Stimulated activated CD8-positive, alpha-beta memory T cell treated with anti-CD3 and anti-CD28 coated beads, Interleukin-12 subunit alpha, Interleukin-12 subunit beta, amount 100 ng/mL, for 24 hours (primary cell): ENCODE measurements around the gene TMEM156.

ENCODE experiments used
- DNase-seq: peaks from one replicate; pipeline ENCODE4 v3.0.0-alpha.2; 2020; ENCODE audit errors: extremely low read depth

TMEM156 gene, protein sequence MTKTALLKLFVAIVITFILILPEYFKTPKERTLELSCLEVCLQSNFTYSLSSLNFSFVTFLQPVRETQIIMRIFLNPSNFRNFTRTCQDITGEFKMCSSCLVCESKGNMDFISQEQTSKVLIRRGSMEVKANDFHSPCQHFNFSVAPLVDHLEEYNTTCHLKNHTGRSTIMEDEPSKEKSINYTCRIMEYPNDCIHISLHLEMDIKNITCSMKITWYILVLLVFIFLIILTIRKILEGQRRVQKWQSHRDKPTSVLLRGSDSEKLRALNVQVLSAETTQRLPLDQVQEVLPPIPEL

DNA sequence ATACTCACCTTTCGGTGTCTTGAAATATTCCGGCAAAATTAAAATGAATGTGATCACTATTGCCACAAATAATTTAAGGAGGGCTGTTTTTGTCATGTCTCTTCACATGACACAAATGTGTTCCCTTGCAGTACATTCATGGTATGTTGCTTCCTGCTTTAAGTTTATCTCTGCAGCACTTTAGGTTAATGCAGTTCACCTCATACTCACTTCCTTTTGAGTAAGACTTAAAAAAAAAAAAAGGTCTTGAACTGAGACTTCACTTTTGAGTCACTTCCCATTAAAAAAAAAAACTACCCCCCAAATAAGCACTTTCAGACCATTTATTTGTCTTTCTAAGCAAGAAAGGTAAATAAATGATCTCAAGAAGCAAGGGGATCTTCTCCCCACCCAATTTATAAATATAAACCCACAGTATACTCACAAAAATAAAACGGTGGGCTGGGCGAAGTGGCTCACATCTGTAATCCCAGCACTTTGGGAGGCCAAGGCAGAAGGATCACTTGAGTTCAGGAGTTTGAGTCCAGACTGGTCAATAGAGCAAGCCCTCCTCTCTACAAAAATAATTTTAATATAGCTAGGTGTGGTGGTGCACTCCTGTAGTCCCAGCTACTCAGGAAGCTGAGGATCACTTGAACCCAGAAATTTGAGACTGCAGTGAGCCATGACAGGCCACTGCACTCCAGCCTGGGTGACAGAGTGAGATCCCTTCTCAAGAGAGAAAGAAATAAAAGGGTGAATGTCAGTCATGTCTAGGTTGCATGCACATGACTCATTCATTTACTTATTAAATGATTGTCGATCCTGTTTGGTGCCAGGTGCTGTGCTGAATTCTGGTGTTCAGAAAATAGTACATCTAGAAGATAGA, at the start of gene TMEM156:
TSS of gene TMEM156 (minus strand) at position 192 of the 868 bp plus-strand sequence. CDS start at position 96, 96 bp downstream.
- no peak for DNase-seq

DNA sequence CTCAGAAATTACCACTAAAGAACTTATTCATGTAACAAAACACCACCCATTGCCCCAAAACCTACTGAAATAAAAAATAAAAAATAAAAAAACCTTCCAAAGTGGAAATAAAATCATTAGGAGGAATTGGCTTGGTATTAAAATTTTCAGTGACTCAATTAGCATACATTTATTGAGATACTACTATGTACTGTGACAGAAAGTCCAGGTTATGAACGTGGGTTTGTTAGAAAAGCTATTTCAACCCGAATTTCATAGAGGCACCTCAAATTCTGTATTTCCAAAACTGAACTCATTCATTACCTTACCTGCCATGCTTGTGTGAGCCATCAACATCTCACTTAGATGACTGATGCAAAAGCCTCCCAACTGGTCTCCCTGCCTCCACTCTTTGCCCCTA, 46.6 kb upstream of the TMEM156 start:
- no peak for DNase-seq

- DNase-seq: no peak
Observed at GRCh38 chr4:39068907-39069306, 36.7 kb upstream of the TMEM156 start.

DNA sequence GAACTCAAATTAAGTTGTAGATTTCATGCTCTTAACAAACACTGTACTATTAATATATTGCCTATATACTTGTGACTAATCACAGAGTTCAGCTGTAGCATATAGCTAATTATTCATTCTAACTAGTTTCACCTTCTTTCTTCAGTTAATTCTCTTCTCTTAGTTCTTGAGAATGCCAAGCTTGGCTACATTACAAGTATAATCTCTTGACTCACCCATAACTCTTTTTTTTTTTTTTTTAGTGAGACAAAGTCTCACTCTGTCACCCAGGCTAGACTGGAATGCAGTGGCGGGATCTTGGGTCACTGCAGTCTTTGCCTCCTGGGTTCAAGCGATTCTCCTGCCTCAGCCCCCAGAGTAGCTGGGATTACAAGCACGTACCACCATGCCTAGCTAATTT, 35.2 kb upstream of the TMEM156 start:
- no peak for DNase-seq

DNA sequence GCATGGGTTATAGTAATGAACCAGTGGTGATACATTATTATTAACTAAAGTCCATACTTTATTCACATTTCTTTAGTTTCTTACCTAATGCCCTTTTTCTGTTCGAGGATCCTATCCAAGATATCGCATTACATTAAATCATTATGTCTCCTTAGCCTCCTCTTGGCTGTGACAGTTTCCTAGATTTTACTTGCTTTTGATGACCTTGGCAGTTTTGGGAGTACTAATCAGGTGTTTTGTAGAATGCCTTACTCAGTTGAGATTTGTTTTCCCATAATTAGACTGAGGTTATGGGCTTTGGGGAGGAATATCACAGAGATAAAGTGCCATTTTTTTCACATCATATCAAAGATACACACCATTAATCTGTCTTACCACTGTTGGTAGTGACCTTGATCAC, 34.8 kb upstream of the TMEM156 start:
- DNase-seq: no peak

GRCh38 chr4:39066371-39066770, 34.2 kb upstream of the TMEM156 start:
- no peak for DNase-seq

- DNase-seq: no peak
Observed at GRCh38 chr4:39063430-39063829, 31.2 kb upstream of the TMEM156 start.

GRCh38 chr4:39062770-39063097, 30.5 kb upstream of the TMEM156 start:
- DNase-seq: no peak

GRCh38 chr4:39062094-39062769, 30.0 kb upstream of the TMEM156 start, which contains the start of gene KLHL5:
KLHL5 (plus strand) TSS chr4:39062232; CDS start chr4:39062653, 421 bp downstream.
- no peak for DNase-seq

DNA sequence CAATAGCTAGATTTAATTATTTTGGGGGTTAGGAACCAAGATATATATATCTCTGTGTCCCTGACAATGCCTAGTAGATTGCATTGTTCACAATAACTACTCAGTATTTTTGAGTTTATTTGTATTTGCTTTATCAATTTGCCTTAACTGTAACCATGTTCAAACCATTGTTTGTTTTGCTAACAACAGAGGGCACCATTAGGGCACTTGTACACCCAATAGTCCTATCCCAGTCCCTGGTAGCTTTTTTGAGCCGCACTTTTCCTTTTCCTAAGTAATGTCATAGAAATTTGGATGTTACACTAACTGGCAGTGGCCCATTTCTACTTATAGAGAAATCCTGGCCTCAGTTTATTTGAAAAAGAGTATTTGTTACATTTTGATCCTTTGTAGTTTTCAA, 29.2 kb upstream of the TMEM156 start:
- DNase-seq: no peak

- no peak for DNase-seq
Observed at GRCh38 chr4:39056023-39056422, 23.8 kb upstream of the TMEM156 start.

DNA sequence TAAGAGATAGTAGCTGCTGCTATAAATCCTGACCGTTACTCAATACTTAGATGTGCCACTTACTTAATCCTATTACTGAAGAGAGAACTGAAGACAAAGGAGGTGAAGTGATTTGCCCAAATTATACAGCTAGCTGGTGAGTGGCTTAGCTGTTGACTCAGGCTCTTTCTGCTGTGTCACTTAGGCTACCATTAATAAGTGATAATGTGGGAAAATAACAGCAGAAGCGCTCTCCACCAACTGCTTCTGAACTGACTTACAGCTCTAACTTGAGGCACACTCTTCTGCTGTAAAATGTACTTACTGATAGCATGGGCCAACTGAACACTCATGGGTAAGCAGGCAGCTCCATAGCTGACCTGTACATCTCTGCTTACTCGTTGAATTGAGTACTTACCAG, 22.3 kb upstream of the TMEM156 start:
- no peak for DNase-seq

DNA sequence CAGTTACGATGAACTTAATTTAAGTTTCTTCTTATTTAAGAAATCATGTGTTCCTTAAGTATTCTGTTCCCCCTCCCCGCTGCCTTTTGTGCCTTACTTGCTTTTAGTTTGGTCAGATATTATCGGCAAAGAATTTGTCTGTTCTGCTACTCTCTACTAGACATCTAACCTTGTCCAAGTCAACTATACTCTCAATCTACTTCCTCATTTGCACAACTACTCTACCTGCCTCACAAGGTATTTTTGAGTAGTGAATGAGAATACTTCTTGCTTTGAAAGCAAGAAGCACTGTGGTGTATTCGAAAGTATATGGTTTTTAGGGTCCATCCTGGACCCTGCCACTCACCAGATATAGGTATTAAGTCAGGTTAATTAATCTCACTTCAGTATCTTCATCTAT, 21.8 kb upstream of the TMEM156 start:
- DNase-seq: no peak

- DNase-seq: no peak
Observed at GRCh38 chr4:39051492-39051891, 19.3 kb upstream of the TMEM156 start.

- no peak for DNase-seq
Observed at GRCh38 chr4:39050590-39050989, 18.4 kb upstream of the TMEM156 start.

DNA sequence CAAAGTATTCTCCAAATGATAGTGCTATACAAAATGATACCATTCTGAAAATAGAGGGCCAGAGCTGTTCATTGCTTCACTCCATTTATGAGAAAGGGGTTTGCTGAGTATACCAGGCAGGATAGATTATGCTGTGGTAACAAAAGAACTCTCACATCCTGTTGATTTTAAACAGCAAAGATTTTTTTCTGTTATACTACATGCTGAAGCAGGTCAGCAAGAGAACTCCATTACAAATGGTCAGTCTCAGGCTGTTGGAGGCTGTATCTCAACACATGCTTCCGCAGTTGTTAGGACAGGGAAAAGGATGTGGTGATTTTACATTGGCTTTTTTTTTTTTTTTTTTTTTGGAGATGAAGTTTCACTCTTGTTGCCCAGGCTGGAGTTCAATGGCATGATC, 16.1 kb upstream of the TMEM156 start:
- no peak for DNase-seq

GRCh38 chr4:39047681-39048080, 15.5 kb upstream of the TMEM156 start:
- DNase-seq: no peak

DNA sequence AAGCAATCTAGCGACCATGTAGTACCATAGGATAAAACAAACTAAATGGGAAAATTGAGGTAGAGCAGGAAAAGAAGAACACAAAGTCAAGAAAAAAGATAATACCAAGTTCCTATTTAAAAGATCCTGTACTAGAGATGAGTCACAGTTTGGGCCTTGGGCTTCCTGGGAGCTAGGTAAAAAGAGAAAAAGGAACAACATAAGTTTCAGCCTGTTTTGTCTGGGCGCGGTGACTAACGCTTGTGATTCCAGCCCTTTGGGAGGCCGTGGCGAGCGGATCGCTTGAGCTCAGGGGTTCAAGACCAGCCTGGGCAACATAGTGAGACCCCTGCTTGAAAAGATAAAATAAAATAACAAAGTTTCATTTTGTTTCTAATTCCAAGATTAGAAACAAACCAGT, 14.0 kb upstream of the TMEM156 start:
- no peak for DNase-seq

DNA sequence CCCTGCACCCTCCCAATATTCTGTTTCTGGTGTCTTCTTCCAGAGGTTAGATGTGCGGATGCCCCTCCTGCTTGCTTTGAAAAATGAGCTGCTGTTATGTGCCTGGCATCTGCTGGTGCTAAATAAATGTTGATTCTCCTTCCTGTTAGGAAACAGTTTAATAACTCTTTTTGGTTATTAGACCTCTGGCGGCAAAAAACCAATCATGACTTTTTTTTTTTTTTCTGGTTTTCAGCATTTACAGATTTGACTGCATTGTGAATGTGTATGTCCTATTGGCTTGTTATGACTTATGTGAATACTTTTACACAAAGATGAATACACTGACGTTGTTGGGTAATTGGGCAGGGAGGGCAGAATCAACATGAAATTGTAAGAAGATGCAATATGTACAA, 13.6 kb upstream of the TMEM156 start:
- no peak for DNase-seq

- DNase-seq: no peak
Observed at GRCh38 chr4:39044956-39045826, 13.0 kb upstream of the TMEM156 start.

GRCh38 chr4:39044364-39044955, 12.3 kb upstream of the TMEM156 start:
- peak; percentile 87 for DNase-seq
